Endodermal cell (in vitro differentiated cells): Measurements from ENCODE around the gene NDRG3. TPM values are rescaled to one million over a fixed set of nuclear protein-coding genes. Genes with fewer than 3 reads are reported as not detected.
A peak's percentile ranks its signal among the peaks of the same experiment; 100 is the strongest.

Source experiments
- DNase-seq: peaks from one replicate; pipeline ENCODE4 v3.0.0-alpha.2; 2017
- H3K27ac ChIP-seq: 2 replicates; pipeline ENCODE4 v1.5.1; 2013; ENCODE audit warnings: mild to moderate bottlenecking, low read depth, low read length, moderate library complexity
- H3K27me3 ChIP-seq: 2 replicates; pipeline ENCODE4 v1.6.1; 2013; ENCODE audit warnings: mild to moderate bottlenecking, low read length, moderate library complexity; ENCODE audit not compliant: insufficient read depth, control insufficient read depth, poor library complexity, severe bottlenecking
- H3K36me3 ChIP-seq: 2 replicates; pipeline ENCODE4 v1.7.0; 2013; ENCODE audit warnings: mild to moderate bottlenecking, low read length, moderate library complexity; ENCODE audit not compliant: control insufficient read depth, insufficient read depth
- H3K4me1 ChIP-seq: one replicate; pipeline ENCODE4 v1.7.0; 2013; ENCODE audit warnings: low read length; ENCODE audit not compliant: control insufficient read depth, insufficient read depth
- H3K4me3 ChIP-seq: 2 replicates; pipeline ENCODE4 v1.5.1; 2013; ENCODE audit warnings: mild to moderate bottlenecking, low read length, moderate library complexity
- H3K9ac ChIP-seq: 2 replicates; pipeline ENCODE4 v1.6.1; 2013; ENCODE audit warnings: mild to moderate bottlenecking, low read length, moderate library complexity; ENCODE audit not compliant: poor library complexity, severe bottlenecking; ENCODE audit errors: extremely low read depth
- H3K9me3 ChIP-seq: 2 replicates; pipeline ENCODE4 v1.6.1; 2013; ENCODE audit warnings: mild to moderate bottlenecking, low read length, moderate library complexity; ENCODE audit not compliant: control insufficient read depth
- H3K27ac Mint-ChIP-seq: 2 replicates; pipeline ENCODE4 v1.8.0; 2020; ENCODE audit warnings: mixed read lengths
- H3K27me3 Mint-ChIP-seq: 2 replicates; pipeline ENCODE4 v1.8.0; 2021; ENCODE audit warnings: mild to moderate bottlenecking, mixed read lengths; ENCODE audit not compliant: insufficient read depth
- H3K36me3 Mint-ChIP-seq: 2 replicates; pipeline ENCODE4 v1.8.0; 2020; ENCODE audit warnings: low read depth, mixed read lengths
- H3K4me1 Mint-ChIP-seq: 2 replicates; pipeline ENCODE4 v1.8.0; 2020; ENCODE audit warnings: mixed read lengths
- H3K4me3 Mint-ChIP-seq: 2 replicates; pipeline ENCODE4 v1.8.0; 2020; ENCODE audit warnings: mild to moderate bottlenecking, moderate library complexity, mixed read lengths
- H3K9me3 Mint-ChIP-seq: 2 replicates; pipeline ENCODE4 v1.8.0; 2020; ENCODE audit warnings: mild to moderate bottlenecking, mixed read lengths
- CTCF ChIP-seq: fragments of 200-600 bp; sonication (generic); conservative IDR thresholded peaks from 2 replicates; pipeline ENCODE4 v1.5.0; 2021; ENCODE audit warnings: antibody characterized with exemption, mild to moderate bottlenecking
- WGBS, 2 experiments: methylation state at CpG; one replicate each; pipeline versions ENCODE4 v1.1.5 to v1.1.7; 2013; ENCODE audit warnings: missing lambda C conversion rate in 2 of 2, mixed read lengths in 1 of 2; ENCODE audit not compliant: insufficient coverage in 1 of 2, insufficient read length in 1 of 2; 5-methylcytosine and 5-hydroxymethylcytosine counted together
- long read RNA-seq, 4 experiments: library from polyadenylated mRNA in 2 of 4; library from RNA in 1 of 4; library from capped mRNA in 1 of 4; stranded (forward) in 3 of 4; unstranded in 1 of 4; transcript quantifications; one replicate each; pipeline ENCODE4 v2.0.0, GENCODE V29; 2020 to 2021; ENCODE audit warnings: inconsistent platforms in 1 of 4
- polyA plus RNA-seq, 2 experiments: library from polyadenylated mRNA; stranded (reverse); fragments of 50-300 nt; gene quantifications; one replicate each; pipeline ENCODE4 v1.2.3, GENCODE V29; 2013
- total RNA-seq, 2 donors: library from RNA; stranded (reverse); fragmentation: NEBNext Ultra II Directional in 1 of 2; extraction: Animal tissue kit (Norgen Biotek cat#: 25700) in 1 of 2; gene quantifications; 2 replicates in 1 of 2; 3 replicates in 1 of 2; pipeline ENCODE4 v1.2.1, GENCODE V29; 2021

The NDRG3 gene
- total RNA-seq: 10 to 100 TPM; 24.6 to 26.1 TPM
- 32.2 TPM for polyA plus RNA-seq (2013, experiment 1 of 2)
- polyA plus RNA-seq (2013, experiment 2 of 2): 31.4 TPM
- long read RNA-seq, experiment 1, partial matches to known transcripts: 3 of 14 reads
- long read RNA-seq, experiment 1, other reads (novel, unspliced or antisense): 7 of 14 reads
- long read RNA-seq, experiment 2, transcript NDRG3-201 (16 exons, 2,964 nt): major isoform, 27 of 40 reads
- long read RNA-seq, experiment 2, partial matches to known transcripts: 2 of 40 reads
- long read RNA-seq, experiment 2, other reads (novel, unspliced or antisense): 9 of 40 reads
- long read RNA-seq, experiment 3, transcript NDRG3-201 (16 exons, 2,964 nt): major isoform, 73 of 98 reads
- long read RNA-seq, experiment 3, partial matches to known transcripts: 10 of 98 reads
- long read RNA-seq, experiment 3, other reads (novel, unspliced or antisense): 9 of 98 reads
- long read RNA-seq, experiment 4, partial matches to known transcripts: 1 of 4 reads
- long read RNA-seq, experiment 4, other reads (novel, unspliced or antisense): 1 of 4 reads

GRCh38 chr20:36745927-36746659 lies at the start of gene NDRG3:
Gene NDRG3, minus strand, starts transcription at chr20:36746090. Its CDS starts 24,355 bp downstream, at chr20:36721735.
- peak; percentile 26 for TF ChIP-seq CTCF
- Histone ChIP-seq H3K9me3 (no peaks in the 10 kb centered on the region), H3K27ac (peak within 1 kb of the TSS; percentile 49), H3K4me3 (peak within 1 kb of the TSS; percentile 93), H3K36me3 (peaks cover 5% of the 10 kb centered on the region), H3K4me1 (no peaks in the 10 kb centered on the region), H3K27me3 (no peaks in the 10 kb centered on the region), H3K9ac (peak within 1 kb of the TSS; percentile 57)
- H3K9me3 Mint-ChIP-seq: no peaks in the 10 kb centered on the region
- peaks cover 6% of the 10 kb centered on the region for H3K36me3 Mint-ChIP-seq
- peaks cover 14% of the 10 kb centered on the region for H3K4me1 Mint-ChIP-seq
- H3K27me3 Mint-ChIP-seq: no peaks in the 10 kb centered on the region
- peak within 1 kb of the TSS; percentile 95 for H3K27ac Mint-ChIP-seq
- peak within 1 kb of the TSS; percentile 77 for H3K4me3 Mint-ChIP-seq
- DNase-seq: peak; percentile 98
- 6 to 14% methylated on average over 10 to 63 of the region's 63 CpGs for WGBS, 2 experiments

- Mint-ChIP-seq H3K27me3 (no peaks in the 10 kb centered on the region), H3K4me3 (no peak overlapping the region), H3K36me3 (peaks cover 66% of the 10 kb centered on the region), H3K9me3 (no peaks in the 10 kb centered on the region), H3K4me1 (peaks cover 11% of the 10 kb centered on the region), H3K27ac (no peak overlapping the region)
- H3K36me3 ChIP-seq: peaks cover 68% of the 10 kb centered on the region
- peaks cover 4% of the 10 kb centered on the region for H3K4me1 ChIP-seq
- H3K9ac ChIP-seq: no peak overlapping the region
- H3K27me3 ChIP-seq: no peaks in the 10 kb centered on the region
- WGBS, 2 experiments: 96 to 98% methylated on average over 20 of the region's 20 CpGs
- H3K4me3 ChIP-seq: no peak overlapping the region
- no peak for DNase-seq
- H3K27ac ChIP-seq: no peak overlapping the region
- no peaks in the 10 kb centered on the region for H3K9me3 ChIP-seq
- TF ChIP-seq CTCF: no peak
Observed at GRCh38 chr20:36794116-36794474, 48.2 kb upstream of the NDRG3 start.

DNA sequence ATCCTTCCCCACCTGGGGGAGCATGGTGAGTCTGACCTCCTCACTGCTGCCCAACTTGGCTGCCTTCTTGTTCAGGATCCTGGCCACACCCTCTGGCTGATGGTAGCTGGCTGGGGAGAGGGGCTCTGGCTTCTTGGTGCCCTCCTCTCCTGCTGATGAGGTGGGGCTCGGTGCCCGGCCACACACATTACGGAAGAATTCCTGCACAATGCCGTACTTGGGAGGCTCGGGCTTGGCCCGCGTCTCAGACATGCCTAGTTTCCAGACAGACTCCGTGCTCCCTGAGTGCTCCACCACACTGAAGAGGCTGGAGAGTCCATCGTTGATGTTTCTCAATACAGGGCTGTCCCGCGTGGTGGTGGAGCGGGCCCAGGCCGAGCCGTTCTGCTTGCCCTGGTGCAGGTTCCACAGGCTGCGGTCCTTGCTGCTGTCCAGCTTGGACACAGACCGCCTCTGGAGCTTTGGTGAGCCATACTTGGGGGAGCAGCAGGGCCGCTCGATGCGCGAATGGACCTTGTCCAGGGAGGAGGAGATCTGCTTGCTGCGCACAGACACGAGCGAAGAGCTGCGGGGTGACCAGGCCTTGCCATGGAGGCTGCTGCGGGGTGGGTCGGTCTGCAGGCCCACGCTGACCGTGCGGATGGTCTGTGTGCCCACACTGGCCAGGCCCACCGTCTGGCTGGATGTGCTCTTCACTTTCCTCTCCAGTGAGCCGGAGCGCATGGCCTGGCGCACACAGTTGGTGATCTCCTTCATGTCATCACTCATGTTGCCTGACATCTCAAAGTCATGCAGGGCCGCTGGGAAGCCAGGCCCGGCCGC lies 47.6 kb upstream of the NDRG3 start:
- no peaks in the 10 kb centered on the region for H3K27me3 Mint-ChIP-seq
- H3K27ac Mint-ChIP-seq: no peak overlapping the region
- no peak for TF ChIP-seq CTCF
- no peak overlapping the region for H3K4me3 Mint-ChIP-seq
- H3K36me3 ChIP-seq: peaks cover 67% of the 10 kb centered on the region
- peaks cover 11% of the 10 kb centered on the region for H3K4me1 Mint-ChIP-seq
- no peak for DNase-seq
- no peak overlapping the region for H3K9ac ChIP-seq
- H3K27me3 ChIP-seq: no peaks in the 10 kb centered on the region
- 93 to 96% methylated on average over 31 to 36 of the region's 36 CpGs for WGBS, 2 experiments
- no peaks in the 10 kb centered on the region for H3K9me3 ChIP-seq
- H3K4me1 ChIP-seq: peaks cover 4% of the 10 kb centered on the region
- H3K4me3 ChIP-seq: no peak overlapping the region
- peaks cover 64% of the 10 kb centered on the region for H3K36me3 Mint-ChIP-seq
- H3K27ac ChIP-seq: no peak overlapping the region
- H3K9me3 Mint-ChIP-seq: no peaks in the 10 kb centered on the region
